ENCODE results near the gene CLEC10A.
A peak's percentile ranks its signal among the peaks of the same experiment; 100 is the strongest.

Gene CLEC10A

DNA sequence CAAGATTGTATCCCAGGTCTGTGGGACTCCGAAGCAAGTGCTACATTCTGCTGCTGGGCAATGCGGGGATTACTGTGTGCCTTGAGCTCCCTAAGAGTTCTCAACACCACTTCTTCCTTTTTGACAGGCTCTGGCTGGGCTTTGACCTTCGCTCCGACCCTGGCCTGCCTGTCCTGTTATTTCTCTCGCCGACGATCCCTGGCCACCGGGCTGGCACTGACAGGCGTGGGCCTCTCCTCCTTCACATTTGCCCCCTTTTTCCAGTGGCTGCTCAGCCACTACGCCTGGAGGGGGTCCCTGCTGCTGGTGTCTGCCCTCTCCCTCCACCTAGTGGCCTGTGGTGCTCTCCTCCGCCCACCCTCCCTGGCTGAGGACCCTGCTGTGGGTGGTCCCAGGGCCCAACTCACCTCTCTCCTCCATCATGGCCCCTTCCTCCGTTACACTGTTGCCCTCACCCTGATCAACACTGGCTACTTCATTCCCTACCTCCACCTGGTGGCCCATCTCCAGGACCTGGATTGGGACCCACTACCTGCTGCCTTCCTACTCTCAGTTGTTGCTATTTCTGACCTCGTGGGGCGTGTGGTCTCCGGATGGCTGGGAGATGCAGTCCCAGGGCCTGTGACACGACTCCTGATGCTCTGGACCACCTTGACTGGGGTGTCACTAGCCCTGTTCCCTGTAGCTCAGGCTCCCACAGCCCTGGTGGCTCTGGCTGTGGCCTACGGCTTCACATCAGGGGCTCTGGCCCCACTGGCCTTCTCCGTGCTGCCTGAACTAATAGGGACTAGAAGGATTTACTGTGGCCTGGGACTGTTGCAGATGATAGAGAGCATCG, 41.8 kb downstream of the CLEC10A start:
- DNase-seq (ENCODE audit: low spot score): no peak

DNA sequence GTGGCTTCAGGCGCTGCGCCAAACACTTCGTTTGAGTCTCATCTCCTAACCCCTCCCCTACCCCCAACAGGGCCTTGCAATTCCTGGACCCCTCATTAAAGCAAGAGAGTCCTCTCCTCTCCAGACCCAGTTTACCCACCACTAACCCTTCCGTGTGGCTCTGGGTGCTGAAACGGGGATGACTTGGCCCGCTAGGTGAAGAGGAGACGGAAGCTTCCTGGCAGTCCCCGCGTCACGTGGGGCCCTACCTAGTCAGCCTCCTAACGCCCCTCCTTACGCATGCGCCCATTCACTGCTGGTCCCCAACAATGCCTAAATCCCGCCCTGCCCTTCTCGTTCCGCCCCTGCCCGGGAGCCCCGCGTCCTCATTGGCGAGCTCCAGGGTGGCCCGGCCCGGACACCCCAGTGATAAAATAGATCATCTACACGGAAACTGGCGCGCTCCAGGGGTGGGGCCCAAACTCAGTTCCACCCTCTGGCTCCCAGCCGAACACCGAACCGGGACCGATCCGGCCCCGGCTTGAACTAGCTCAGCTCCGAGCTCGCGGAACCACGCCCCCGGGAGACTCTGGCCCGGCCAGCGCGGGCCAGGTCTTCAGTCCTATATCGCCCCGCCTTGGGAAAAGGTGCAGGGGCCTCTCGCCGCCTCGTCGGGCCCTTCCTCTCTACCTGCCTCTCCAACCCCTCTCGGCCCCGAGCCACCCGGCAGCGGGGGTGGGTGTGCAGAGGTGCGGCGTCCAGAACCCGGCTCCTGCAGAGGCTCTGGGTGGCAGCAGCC, 44.3 kb downstream of the CLEC10A start, which contains the start of gene SLC16A13:
Gene SLC16A13 (plus strand): TSS at position 425 of the 778 bp plus-strand sequence. CDS start 368 bp downstream, outside the sequence.
- peak; percentile 99 for DNase-seq (ENCODE audit: low spot score)

- no peak for DNase-seq (ENCODE audit: low spot score)
These were observed 45.0 kb downstream of the CLEC10A start for GRCh38 chr17:7034955-7035590.

- DNase-seq (ENCODE audit: low spot score): no peak
These were observed 50.4 kb downstream of the CLEC10A start for GRCh38 chr17:7029659-7030058.

GRCh38 chr17:7029096-7029495, 51.0 kb downstream of the CLEC10A start:
- DNase-seq (ENCODE audit: low spot score): no peak

GRCh38 chr17:7027335-7027734, 52.7 kb downstream of the CLEC10A start:
- DNase-seq (ENCODE audit: low spot score): no peak

- no peak for DNase-seq (ENCODE audit: low spot score)
These were observed 53.5 kb downstream of the CLEC10A start for GRCh38 chr17:7026471-7027115.

DNA sequence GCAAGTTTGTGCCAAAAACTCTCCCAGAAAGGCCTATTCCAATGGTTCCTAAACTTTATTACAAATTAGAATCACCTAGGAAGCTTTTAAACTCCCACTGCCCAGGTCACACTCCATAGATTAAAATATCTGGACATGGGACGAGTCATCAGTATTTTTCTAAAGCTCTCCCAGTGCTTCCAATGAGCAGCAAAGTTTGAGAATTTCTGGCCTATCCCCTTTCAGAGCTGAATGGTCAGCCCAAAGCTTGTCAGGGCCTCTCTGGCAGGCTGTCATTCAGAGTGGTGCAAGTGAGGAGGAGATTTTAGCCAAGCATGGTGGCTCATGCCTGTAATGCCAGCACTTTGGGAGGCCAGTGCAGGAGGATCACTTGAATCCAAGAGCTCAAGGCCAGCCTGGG, 54.8 kb downstream of the CLEC10A start:
- no peak for DNase-seq (ENCODE audit: low spot score)
